ENCODE measurements around the gene ZBTB12.
"Not testable (repeated sequence)": the region's sequence is repeated elsewhere in the genome, so short reads cannot be mapped to it uniquely, and the experiment has no call there.

ZBTB12 gene

DNA sequence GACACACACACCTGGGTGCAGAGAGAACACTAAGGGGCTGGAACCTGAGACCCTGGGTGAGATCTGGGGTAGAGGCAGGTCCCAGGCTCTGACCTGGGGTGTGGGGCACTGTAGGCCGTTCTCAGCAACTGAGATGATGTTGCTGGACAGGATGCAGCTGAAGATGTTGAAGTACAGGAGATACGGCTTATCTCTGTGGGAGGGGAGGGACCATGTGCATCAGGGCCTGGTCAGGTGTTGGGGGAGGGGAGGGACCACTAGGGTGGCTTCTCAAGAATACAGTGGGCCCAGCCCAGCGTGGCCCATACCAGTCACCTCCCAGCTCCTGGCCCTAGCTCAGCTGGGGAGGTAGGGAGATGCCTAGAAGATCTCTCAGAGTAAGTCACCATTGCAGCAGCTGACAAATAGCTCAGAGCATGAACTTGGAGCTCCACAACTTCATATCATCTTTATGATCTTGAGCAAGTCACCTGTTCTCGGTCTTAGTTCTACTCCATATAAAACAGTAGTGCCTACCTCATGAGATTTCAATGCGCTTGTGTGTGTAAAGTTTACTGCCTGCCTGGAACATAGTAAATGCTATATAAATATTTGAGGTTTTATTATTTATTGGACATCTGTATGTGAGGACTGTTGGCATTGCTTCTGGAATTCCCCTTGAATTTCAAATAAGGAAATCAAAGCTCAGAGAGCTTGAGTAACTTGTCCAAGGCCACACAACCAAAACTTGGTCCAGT lies 26.9 kb downstream of the ZBTB12 start:
- no peak for DNase-seq

DNA sequence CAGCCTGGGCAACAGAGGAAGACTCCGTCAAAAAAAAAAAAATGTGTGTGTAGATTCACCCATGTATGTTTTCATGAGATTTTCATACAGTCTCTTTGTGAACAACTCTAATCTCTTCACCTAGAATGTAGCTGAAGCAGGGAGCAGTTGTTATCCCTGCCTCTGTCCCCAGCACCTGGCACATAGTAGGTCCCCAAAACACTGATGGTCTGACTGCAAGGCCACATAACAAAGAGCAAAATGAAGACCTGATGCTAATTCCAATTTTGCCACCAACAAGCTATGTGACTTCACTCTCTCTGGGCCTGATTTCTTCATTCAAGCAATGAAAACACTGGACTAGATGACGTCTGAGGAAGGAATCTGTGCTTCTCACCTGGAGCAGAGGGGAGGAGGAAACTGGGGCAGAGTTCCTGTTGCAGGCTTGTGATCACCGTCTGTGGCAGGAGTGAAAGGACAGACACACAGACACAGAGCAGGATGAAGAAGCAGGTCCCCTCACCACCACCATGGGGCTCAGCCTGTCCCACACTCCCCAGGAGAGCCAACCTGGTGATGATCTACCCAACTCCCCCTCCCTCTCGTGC lies 27.7 kb downstream of the ZBTB12 start:
- DNase-seq: no peak

DNA sequence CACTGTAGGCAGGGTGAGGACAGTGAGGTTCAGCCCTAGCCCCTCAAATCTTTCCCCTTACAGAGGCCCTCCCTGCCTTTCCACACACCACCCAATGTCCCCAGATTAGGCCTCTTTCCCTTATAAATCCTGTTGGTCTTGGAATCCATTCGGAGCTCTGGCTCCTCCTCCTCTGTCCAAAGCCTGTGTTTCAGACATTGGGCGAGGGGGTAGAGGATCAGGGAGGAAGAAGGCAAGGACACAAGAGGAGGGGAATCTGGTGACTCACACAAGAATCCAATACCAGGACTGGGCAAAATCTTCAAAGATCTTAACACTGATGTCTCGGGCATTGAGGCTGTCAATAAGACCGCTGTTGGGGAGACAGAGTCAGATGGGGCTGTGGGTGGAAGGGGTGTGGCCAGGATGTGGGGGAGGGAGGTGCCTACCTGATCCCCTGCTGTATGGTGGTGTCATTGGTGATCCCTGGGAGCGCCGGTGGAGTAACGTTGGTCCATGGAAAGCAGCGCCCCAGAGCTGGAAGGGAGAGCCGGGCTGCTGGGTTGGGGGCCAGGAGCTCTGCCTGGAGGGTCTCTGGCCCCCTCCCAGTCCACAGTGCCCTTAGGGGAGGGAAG lies 30.7 kb downstream of the ZBTB12 start:
- DNase-seq: no peak

DNA sequence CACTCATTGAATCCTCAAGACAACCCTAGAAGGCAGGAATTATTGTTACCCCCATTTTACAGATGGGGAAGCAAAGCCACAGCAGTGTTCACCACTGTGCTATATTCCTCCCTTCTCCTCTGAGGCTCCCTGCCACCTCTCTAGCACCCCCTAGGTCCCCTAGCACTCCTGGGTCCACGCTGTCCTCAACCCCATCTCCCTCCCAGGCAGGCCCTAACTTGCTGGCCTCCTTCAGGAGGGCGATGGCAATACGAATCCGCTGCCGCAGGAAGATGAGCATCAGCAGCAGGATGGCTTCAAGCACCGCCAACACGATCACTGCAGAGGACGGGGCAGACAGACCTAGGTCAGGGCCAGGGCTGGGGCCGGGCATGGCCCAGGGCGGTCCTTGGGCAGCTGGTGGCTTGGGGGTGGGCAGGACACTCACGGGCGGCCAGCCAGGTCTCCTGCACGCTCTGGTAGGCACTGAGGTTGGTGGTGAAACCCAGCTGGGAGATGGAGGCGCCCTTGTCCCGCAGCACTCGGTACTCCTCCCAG lies 31.4 kb downstream of the ZBTB12 start:
- no peak for DNase-seq

DNA sequence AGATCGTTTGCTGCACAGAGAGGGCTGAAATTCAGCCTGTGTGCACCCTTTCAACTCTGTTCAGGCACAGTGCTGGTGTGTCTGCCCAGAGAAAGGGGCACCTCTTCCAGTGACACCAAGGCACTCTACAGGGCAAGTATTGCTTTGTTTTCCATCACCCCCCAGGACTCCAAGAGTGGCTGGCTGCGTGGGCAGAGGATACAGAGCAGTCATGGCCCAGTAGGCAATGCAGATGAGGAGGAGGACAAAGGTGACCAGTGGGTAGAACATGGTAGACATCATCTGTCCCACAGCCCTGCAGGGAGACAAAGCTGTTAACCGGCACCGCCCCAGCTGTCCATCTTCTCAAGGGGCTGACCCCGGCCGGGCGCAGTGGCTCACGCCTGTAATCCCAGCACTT lies 32.5 kb downstream of the ZBTB12 start:
- DNase-seq: no peak

DNA sequence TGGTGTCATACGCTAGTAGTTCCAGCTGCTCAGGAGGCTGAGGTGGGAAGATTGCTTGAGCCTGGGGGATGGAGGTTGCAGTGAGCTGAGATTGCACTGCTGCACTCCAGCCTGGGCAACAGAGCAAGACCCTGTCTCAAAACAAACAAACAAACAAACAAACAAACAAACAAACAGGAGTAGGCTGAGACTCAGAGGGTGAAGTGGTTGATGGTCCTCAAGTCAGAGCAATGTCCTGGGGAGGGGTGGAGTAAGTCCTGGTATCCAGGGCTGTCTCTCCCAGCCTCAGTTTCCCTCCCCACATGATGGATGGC lies 33.3 kb downstream of the ZBTB12 start:
- DNase-seq: not testable (repeated sequence)

DNA sequence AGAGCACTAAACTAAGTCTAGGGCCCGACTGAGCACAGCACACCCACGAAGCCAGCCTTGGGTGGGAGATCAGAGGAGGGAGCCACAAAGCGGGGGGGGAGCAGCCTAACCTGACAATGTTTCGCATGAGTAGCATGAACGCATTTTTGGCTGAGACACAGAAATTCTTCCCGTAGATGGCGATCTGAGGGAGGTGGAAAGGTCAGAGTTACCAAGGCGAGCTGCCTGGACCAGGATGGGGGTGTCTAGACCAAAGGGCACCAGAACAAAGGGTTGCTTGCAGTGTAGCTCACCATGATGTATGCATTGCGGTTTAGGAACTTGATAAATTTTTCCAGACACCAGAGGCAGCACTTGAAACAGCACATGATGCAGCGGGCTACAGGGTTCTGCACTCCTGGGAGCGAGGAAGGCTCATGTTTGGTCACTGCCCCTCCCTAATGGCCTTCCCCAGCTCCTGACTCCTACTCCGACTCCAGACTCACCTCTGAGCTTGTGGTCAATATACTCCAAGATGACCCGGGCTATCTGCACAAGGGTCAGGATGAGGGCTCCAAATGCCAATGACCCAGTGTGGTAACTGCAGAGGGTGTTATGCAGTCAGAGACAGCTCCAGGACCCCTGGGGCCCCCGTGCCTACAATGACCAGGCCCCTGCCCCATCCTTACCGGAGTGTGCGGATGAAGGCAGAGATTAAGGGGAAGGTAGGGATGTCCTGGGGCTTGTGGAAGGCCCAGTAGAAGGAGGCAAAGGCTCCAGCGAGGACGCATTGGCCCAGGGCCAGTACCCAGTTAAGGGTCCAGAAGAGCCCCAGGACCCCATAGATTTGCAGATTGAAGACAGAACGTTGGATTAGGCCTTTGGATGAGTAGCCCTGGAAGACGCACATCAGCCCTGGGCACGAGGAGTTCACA lies 36.4 kb downstream of the ZBTB12 start:
- no peak for DNase-seq

DNA sequence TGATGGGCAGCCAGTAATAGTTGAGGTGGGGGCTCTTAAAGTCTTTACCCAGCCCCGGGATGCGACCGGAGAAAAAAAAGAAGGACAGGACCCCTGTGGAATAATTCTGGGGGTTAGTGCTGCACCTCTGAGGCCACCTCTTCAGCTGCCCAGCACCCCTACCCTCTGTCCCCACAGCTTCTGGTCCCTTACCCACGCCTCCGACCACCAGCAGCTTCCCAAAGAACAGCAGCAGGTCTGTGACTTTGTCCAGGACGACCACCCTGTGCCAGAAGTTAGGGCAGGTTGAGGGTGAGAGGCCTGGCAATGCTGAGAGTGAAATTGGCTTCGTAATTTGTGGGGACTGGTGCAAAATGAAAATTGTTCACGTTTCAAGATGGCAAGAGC lies 37.1 kb downstream of the ZBTB12 start:
- no peak for DNase-seq

DNA sequence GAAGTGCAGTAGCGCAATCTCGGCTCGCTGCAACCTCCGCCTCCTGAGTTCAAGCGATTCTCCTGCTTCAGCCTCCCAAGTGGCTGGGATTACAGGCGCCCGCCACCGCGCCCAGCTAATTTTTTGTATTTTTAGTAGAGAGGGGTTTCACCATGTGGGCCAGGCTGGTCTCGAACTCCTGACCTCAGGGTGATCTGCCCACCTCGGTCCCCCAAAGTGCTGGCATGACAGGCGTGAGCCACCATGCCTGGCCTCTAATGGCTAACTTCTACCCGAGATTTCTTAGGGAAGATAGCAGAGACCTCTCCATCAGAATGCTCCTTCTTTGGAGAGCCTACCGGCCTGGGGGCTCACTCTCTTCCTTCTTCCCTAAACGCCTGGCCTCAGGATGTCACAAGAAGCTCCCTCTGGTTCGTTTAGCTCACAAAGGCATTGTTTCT lies 37.7 kb downstream of the ZBTB12 start:
- not testable (repeated sequence) for DNase-seq

DNA sequence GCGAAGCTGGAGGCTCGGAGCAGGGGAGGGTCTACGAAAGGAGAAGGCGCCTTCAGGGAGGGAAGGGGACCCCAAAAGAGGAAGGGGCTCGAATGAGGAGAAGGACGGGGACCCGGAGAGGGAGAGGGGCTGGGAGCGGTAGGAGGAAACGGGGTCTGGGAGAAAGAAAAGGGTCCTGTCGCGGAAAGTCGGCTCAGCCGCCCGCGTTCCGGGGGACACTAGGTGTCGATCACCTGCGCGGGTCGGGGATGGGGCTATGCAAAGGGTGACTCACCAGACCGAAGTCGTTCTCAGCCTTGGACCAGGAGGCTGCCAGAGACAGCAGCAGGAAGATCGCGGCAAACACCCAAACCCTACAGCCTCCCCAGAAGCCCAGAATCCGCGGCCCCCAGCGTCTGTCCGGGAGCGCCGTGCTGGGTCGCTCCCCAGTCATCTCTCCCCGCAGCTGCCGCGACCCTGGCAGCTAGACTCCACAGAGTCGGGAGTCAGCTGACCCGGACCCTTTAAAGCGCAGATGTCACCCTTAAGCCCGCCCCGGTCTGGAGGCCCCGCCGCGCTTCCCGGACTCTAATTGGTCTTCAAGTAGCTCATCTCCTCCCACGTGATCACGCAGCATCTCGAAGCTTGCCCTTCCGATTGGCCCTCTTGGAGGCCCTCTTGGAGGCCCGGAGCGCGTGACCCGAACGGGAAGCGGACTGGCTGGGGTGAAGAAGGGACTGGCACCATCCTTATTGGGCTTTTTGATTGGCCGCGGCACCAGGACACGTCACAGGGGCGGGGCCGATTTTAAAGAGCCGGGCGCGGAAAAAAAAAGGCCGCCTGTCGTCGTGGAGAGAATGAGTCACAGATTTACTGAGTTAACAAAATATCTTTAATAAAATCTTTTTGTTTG lies 39.3 kb downstream of the ZBTB12 start, which contains the start of gene NEU1:
Gene NEU1, minus strand, starts transcription at position 478 of the 892 bp plus-strand sequence. Its CDS starts 45 bp downstream, at position 433.
- DNase-seq: peak; percentile 99

DNA sequence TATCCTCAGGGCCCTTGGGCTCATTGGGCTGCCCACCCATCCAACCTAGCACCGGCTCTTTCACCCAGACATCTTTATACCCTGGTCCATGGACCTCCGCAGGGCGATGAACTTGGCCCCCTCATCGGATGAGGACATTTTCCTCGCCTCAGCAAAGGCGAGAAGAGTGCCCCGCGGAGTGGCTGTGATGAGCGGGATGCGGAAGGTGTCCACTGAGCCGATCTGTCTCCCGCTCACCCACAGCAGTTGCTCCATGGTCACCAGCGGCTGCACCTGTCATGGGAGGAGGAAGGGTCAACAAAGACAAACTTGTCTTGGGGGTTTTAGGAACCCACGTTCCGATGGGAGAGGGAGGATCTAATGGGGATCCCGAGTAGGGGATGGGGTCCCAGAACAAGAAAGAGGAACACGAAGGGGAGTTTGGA lies 40.0 kb downstream of the ZBTB12 start:
- DNase-seq: no peak

DNA sequence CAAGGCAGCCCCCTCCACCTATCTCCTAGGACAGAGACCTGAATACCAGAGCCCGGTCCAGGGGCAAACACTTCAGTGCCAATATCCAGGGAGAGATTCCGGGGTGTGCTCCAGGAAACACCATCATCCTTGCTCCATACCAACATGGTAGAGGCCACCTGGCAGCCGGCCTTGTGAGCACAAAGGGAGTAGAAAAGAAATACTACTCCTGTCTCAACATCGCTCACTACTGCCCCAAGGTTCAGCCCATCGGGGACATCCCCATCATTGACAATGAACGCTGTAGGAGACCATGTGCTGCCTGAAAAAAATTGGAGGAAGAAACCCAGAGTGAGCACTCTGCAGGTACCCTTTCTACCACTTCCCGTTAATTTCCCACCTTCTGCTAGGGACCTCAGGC lies 40.7 kb downstream of the ZBTB12 start:
- DNase-seq: no peak

DNA sequence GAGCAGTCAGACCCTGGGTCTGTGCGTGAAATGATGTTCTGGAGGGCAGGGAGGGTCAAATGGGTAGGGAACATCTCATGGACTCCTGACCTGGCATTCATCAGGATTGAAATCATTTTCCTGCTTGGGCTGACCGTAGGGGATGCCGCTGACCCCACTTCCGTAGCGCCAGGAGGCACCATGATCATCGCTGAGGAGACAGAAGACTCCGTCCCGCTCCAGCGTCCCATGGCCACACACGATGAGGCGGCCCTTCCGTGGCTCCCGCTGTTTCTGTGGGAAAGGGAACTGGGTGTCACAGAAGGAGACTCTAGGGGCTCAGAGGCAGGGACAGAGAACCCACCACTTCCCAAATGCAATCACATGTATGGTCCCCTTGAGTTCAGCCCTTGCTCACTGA lies 41.5 kb downstream of the ZBTB12 start:
- no peak for DNase-seq

DNA sequence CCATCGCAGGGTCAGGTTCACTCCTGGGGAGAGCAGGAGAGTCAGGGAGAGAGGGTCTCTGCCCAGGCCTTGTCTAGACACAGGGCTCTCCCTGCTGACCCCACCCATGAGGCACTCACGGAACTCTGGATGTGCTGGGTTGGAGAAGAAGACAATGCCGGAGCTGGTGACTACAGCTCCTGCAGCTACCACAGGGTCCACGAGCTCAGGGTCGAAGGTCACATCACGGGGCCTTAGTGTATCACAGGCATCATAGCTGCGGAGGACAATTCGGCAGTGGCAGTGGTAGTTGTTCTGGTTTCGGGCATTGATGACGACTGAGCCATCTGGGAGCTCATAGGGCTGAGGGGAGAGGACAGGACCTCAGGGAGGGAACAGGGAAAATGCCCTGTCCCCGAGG lies 42.0 kb downstream of the ZBTB12 start:
- DNase-seq: no peak

DNA sequence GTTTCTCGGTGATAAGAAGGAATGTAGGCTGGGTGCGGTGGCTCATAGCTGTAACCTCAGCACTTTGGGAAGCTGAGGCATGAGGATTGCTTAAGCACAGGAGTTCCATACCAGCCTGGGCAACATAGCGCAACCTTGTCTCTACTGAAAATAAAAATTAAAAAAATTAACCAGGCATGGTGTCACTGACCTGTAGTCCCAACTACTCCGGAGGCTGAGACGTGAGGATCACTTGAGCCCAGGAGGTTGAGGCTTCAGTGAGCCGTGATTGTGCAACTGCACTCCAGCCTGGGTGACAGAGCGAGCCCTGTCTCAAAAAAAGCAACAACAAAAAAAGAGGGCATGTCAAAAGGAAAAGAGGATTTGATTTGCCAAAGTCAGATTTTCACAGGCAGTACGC lies 43.2 kb downstream of the ZBTB12 start:
- no peak for DNase-seq

DNA sequence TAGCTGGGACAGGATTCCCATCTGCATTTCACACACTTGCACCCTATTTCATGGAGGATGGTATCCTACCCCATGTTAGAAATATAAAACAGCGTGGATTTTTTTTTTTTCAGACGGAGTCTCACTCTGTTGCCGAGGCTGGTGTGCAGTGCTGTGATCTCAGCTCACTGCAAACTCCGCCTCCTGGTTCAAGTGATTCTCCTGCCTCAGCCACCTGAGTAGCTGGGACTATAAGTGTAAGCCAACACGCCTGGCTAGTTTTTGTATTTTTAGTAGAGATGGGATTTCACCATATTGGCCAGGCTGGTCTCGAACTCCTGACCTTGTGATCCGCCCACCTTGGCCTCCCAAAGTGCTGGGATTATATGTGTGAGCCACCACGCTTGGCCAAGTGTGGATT lies 44.1 kb downstream of the ZBTB12 start:
- DNase-seq: not testable (repeated sequence)

DNA sequence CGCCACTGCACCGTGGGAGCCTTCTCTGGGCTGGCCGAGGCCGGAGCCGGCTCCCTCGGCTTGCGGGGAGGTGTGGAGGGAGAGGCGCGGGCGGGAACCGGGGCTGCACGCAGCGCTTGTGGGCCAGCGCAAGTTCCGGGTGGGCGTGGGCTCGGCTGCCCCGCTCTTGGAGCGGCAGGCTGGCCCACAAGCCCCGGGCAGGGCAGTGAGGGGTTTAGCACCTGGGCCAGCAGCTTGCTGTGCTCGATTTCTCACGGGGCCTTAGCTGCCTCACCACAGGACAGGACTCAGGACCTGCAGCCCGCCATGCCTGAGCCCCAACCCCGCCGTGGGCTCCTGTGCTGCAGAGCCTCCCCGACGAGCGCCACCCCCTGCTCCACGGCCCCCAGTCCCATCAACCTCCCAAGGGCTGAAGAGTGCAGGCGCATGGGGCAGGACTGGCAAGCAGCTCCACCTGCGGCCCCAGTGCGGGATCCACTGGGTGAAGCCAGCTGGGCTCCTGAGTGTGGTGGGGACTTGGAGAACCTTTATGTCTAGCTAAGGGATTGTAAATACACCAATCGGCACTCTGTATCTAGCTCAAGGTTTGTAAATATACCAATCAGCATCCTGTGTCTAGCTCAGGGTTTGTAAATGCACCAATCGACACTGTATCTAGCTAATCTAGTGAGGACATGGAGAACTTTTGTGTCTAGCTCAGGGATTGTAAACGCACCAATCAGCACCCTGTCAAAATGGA lies 49.7 kb downstream of the ZBTB12 start:
- not testable (repeated sequence) for DNase-seq

DNA sequence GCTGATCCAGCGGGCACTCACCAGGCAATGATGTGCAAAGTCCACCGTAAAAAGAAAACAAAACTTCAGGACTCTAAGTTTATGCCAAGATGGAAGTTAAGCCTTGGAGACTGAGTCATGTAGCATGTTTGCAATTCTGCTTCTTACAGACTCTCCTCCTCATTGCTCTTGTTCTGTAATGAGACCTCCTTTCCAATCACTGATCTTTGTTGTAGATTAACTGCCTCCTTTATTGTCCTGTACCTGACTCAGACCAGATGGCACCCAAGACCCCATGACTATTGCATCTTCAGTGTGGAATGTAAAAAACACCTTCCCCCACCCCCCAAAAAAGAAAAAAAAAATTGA lies 50.4 kb downstream of the ZBTB12 start:
- DNase-seq: no peak

DNA sequence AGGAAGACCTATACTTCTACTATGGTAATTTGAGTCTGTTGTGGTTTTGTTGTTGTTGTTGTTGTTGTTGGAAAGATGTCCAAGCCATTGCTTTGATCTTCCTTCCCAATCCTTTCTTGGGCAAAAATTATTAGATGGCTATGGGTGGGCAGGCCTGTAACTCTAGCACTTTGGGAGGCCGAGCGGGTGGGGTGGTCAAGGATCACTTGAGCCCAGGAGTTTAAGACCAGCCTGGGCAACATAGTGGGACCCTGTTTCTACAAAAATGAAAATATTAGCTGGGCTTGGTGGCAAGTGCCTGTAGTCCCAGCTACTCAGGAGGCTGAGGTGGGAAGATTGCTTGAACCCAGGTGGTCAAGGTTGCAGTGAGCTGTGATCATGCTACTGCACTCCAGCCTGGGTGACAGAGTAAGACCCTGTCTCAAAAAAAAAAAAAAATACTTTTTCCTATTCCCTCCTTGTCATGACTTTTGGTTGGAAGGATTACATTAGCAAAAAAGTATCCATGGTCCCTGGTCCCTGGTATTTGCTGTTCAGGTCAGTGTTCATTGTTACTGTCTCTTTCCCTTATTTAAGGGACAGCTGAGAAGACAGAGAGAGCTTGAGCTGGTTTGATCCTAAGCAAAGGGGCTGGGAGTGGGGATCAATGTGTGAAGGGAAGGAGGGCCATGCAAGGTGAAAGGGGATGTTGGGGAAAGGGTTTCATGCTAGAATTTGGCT lies 51.0 kb downstream of the ZBTB12 start:
- DNase-seq: no peak

Data from NCI-H748 treated with DMSO at 0.1 percent for 48 hours (cell line).